H1 (cell line): ENCODE measurements around the gene ARHGEF26. TPM values are rescaled to one million over a fixed set of nuclear protein-coding genes. Genes with fewer than 3 reads are reported as not detected.

ENCODE experiments used
- BCL11A ChIP-seq, 2 experiments: IDR thresholded peaks; one replicate each; pipeline ENCODE4 v1.6.1; 2011; ENCODE audit warnings: low read depth in 2 of 2, low read length in 2 of 2, mild to moderate bottlenecking in 2 of 2
- CBX5 ChIP-seq: fragments of 300-800, 300-1000 bp; sonication (generic); IDR thresholded peaks from 2 replicates; pipeline ENCODE4 v1.7.1; 2016; ENCODE audit warnings: antibody characterized with exemption, low read length, low read depth
- CBX8 ChIP-seq: fragments of 300-800, 300-1000 bp; sonication (generic); IDR thresholded peaks from 2 replicates; pipeline ENCODE4 v1.7.1; 2016; ENCODE audit warnings: low read depth, low read length, borderline replicate concordance
- SAP30 ChIP-seq: fragments of 300-600 bp; sonication (generic); IDR thresholded peaks from 2 replicates; pipeline ENCODE4 v1.7.1; 2012; ENCODE audit warnings: low read length, moderate library complexity, mild to moderate bottlenecking, inconsistent platforms; ENCODE audit not compliant: insufficient read depth, insufficient replicate concordance
- polyA plus RNA-seq, 7 experiments: library from polyadenylated mRNA; depleted of rRNA in 3 of 7; stranded (reverse) in 5 of 7; unstranded in 2 of 7; fragments of >200 nt in 5 of 7; fragments of 200-250 nt in 2 of 7; gene quantifications; 1 replicate in 5 of 7; 2 replicates in 1 of 7; 4 replicates in 1 of 7; pipeline versions ENCODE4 v1.2.1 to v1.2.3, GENCODE V29; 2011 to 2013; ENCODE audit warnings: missing spikeins in 2 of 7, mixed read lengths in 2 of 7
- total RNA-seq: library from RNA; stranded (reverse); fragmentation: NEBNext Ultra II Directional; extraction: Animal tissue kit (Norgen Biotek cat#: 25700); gene quantifications from 2 replicates; pipeline ENCODE4 v1.2.1, GENCODE V29; 2021

Gene ARHGEF26
- total and polyA plus RNA-seq, 2 of the 8 experiments (the other 6 are each of a cell fraction or from before 2014, with no cell fraction given): 3.1 to 15.6 TPM

GRCh38 chr3:154197751-154198150 lies 76.6 kb downstream of the ARHGEF26 start (continued):
- TF ChIP-seq CBX8 (no peak), CBX5 (no peak), BCL11A (IDR thresholded peaks at IDR 0.05; ENCODE audit: low read depth in 2 of 2, low read length in 2 of 2) (no peak), SAP30 (no peak)
